Dorsolateral prefrontal cortex (tissue), 118 donors: ENCODE measurements around the gene CREBL2. TPM values are rescaled to one million over a fixed set of nuclear protein-coding genes. Genes with fewer than 3 reads are reported as not detected.

Experiments
- total RNA-seq, 120 experiments: library from RNA; stranded (reverse); gene quantifications; one replicate each; pipeline versions ENCODE4 v1.2.3 to v1.2.4, GENCODE V29; 2022

Gene CREBL2
- total RNA-seq, 120 experiments from 2014 or later, result 26.6 to 75.3 (median 48.9) TPM

Other genes with a start within 250 kb of the CREBL2 start
- 10 to 100 TPM; 12.2 to 57.9 (median 21.4) TPM for gene DUSP16, start 49.0 kb upstream of the CREBL2 start, total RNA-seq
- gene GPR19, start 84.3 kb downstream of the CREBL2 start, total RNA-seq, result 10 to 100 TPM in 109 of 120 experiments, 1 to 10 TPM in 11; 5.0 to 21.8 (median 13.1) TPM
- 100 to 1,000 TPM in 21 of 120 experiments, 10 to 100 TPM in 99; 58.4 to 148 (median 88.8) TPM for gene CDKN1B, start 105.5 kb downstream of the CREBL2 start, total RNA-seq
- 100 to 1,000 TPM in 1 of 120 experiments, 10 to 100 TPM in 117, 1 to 10 TPM in 2; 8.2 to 102 (median 37.2) TPM for gene APOLD1, start 173.8 kb downstream of the CREBL2 start, total RNA-seq
- gene DDX47, start 201.5 kb downstream of the CREBL2 start, total RNA-seq, result 10 to 100 TPM; 32.0 to 55.7 (median 42.2) TPM